Smooth muscle cell (in vitro differentiated cells): ENCODE measurements around the gene LMX1B. TPM values are rescaled to one million over a fixed set of nuclear protein-coding genes. Genes with fewer than 3 reads are reported as not detected.

ENCODE experiments used
- DNase-seq: peaks from one replicate; lab custom pipeline; 2025; ENCODE audit not compliant: unreplicated experiment; lab: John Stamatoyannopoulos, UW
- H2AFZ ChIP-seq: fragments of 200-600 bp; sonication (generic); 2 replicates; pipeline ENCODE4 v1.6.0; 2016; ENCODE audit warnings: antibody characterized with exemption, low read depth, mild to moderate bottlenecking
- H3F3A ChIP-seq: fragments of 200-600 bp; sonication (generic); 2 replicates; pipeline ENCODE4 v1.6.0; 2017; ENCODE audit warnings: antibody characterized with exemption, low read depth
- H3K27ac ChIP-seq: fragments of 200-600 bp; sonication (generic); 2 replicates; pipeline ENCODE4 v1.5.1; 2016; ENCODE audit warnings: low read depth, mild to moderate bottlenecking
- H3K27me3 ChIP-seq: fragments of 200-600 bp; sonication (generic); 2 replicates; pipeline ENCODE4 v1.6.1; 2016; ENCODE audit warnings: low read depth, mild to moderate bottlenecking
- H3K36me3 ChIP-seq: fragments of 200-600 bp; sonication (generic); 2 replicates; pipeline ENCODE4 v1.5.1; 2016; ENCODE audit warnings: low read depth
- H3K4me1 ChIP-seq: fragments of 200-600 bp; sonication (generic); 2 replicates; pipeline ENCODE4 v1.5.1; 2016; ENCODE audit warnings: low read depth
- H3K4me2 ChIP-seq: fragments of 200-600 bp; sonication (generic); 2 replicates; pipeline ENCODE4 v1.6.0; 2016; ENCODE audit warnings: mild to moderate bottlenecking
- H3K4me3 ChIP-seq: fragments of 200-600 bp; sonication (generic); 2 replicates; pipeline ENCODE4 v1.5.1; 2016; ENCODE audit warnings: mild to moderate bottlenecking
- H3K79me2 ChIP-seq: fragments of 200-600 bp; sonication (generic); 2 replicates; pipeline ENCODE4 v1.6.0; 2016; ENCODE audit warnings: low read depth, mild to moderate bottlenecking
- H3K9ac ChIP-seq: fragments of 200-600 bp; sonication (generic); 2 replicates; pipeline ENCODE4 v1.6.0; 2016; ENCODE audit warnings: low read depth
- H3K9me3 ChIP-seq: fragments of 200-600 bp; sonication (generic); replicated peaks from 2 replicates; pipeline ENCODE4 v1.5.1; 2016; ENCODE audit warnings: low read depth
- H4K20me1 ChIP-seq: fragments of 200-600 bp; sonication (generic); 2 replicates; pipeline ENCODE4 v1.6.0; 2016; ENCODE audit warnings: low read depth
- WGBS: methylation state at CpG from one replicate; pipeline ENCODE4 v1.1.7; 2016; ENCODE audit warnings: low lambda C conversion rate; 5-methylcytosine and 5-hydroxymethylcytosine counted together
- polyA plus RNA-seq: library from polyadenylated mRNA; unstranded; fragments of >200 nt; fragmentation: Nextera tagmentation; extraction: Ambion mirVana; gene quantifications from 2 replicates; pipeline ENCODE4 v1.2.1, GENCODE V29; 2016
- total RNA-seq: library from RNA; depleted of rRNA; stranded (reverse); fragments of >200 nt; gene quantifications from 2 replicates; pipeline ENCODE4 v1.2.3, GENCODE V29; 2014
- TF ChIP-seq, protein P1 (sequence below): fragments of 200-600 bp; sonication (generic); IDR thresholded peaks from 2 replicates; pipeline ENCODE4 v1.5.1; 2017; ENCODE audit warnings: borderline replicate concordance, mild to moderate bottlenecking, antibody characterized with exemption; ENCODE audit not compliant: insufficient read depth, poor library complexity, severe bottlenecking

The LMX1B gene
- total and polyA plus RNA-seq, 2 experiments from 2014 or later: not detected

DNA sequence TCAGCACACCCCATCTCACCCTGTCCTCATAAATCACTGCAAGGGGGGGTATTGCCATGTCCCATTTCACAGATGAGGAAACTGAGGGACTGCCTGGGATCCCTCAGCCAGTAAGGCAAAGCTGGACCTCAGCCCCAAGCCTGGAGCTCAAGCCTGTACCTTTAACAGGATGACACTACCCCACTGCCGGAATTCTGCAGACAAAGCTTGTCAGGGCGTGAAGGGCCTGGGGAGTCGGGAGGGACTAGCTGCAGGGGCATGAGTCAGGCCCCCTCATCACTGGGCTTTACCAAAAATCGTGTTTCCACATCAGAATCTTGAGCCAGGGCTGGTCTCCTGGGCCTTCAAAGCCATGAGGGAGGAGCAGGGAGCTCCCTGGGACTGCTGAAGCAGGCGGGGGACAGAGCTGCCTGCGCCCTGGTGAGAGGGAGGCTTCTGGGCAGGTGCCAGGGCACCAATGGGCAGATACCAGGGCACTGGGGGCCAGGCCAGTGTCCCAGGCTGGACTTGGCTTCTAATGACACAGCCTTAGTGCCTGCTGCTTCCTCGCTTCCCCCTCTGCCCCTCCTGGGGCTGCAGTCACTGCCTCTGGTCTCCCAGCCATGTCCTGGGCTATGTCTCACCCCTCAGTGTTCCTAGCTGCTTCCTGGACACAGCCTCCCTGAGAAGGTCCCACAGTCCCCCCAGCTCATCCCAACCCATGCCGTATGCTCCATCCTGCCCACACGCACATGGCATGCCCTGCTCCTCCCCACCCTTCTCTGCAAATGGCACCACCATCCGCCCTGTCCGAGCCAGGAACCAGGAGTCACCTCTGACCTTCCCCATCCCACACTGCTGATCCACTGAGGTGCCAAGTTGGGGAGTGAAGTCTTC, 80.7 kb downstream of the LMX1B start:
- no peak for DNase-seq
- 70% methylated on average over 11 of the region's 11 CpGs for WGBS
- H3F3A ChIP-seq: no peaks in the 10 kb centered on the region
- no peaks in the 10 kb centered on the region for H3K79me2 ChIP-seq
- no peak overlapping the region for H3K9ac ChIP-seq
- H3K36me3 ChIP-seq: no peaks in the 10 kb centered on the region
- H3K4me3 ChIP-seq: no peak overlapping the region
- no peaks in the 10 kb centered on the region for H3K9me3 ChIP-seq
- peaks cover 22% of the 10 kb centered on the region for H3K27me3 ChIP-seq
- H2AFZ ChIP-seq: no peak overlapping the region
- no peaks in the 10 kb centered on the region for H4K20me1 ChIP-seq
- H3K4me2 ChIP-seq: no peak overlapping the region
- H3K27ac ChIP-seq: no peak overlapping the region
- TF ChIP-seq, protein P1, sequence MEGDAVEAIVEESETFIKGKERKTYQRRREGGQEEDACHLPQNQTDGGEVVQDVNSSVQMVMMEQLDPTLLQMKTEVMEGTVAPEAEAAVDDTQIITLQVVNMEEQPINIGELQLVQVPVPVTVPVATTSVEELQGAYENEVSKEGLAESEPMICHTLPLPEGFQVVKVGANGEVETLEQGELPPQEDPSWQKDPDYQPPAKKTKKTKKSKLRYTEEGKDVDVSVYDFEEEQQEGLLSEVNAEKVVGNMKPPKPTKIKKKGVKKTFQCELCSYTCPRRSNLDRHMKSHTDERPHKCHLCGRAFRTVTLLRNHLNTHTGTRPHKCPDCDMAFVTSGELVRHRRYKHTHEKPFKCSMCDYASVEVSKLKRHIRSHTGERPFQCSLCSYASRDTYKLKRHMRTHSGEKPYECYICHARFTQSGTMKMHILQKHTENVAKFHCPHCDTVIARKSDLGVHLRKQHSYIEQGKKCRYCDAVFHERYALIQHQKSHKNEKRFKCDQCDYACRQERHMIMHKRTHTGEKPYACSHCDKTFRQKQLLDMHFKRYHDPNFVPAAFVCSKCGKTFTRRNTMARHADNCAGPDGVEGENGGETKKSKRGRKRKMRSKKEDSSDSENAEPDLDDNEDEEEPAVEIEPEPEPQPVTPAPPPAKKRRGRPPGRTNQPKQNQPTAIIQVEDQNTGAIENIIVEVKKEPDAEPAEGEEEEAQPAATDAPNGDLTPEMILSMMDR: no peak
- H3K4me1 ChIP-seq: no peaks in the 10 kb centered on the region

DNA sequence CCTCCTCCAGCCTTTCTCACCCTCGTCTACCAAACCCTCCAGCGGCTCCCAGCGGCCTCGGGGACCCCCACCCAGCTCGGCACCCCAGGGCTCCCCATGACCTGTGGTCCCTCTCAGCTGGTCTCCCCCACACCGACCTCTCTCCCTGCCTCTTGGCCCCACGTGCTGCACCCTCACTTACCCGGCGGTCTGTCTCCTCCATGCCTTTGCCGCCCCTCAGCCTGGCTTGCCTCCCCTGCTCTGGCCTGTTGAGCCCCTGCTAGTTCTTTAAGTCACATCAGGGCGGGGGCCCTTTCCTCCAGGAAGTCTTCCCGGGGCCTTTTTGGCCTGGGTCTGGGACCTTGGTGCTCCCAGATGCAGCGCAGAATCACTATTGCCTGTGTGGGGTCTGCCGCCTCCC, 81.5 kb downstream of the LMX1B start:
- Histone ChIP-seq H3K4me2 (no peak overlapping the region), H3K4me1 (no peaks in the 10 kb centered on the region), H3K79me2 (no peaks in the 10 kb centered on the region), H3K9me3 (no peaks in the 10 kb centered on the region), H3K9ac (no peak overlapping the region), H3K27ac (no peak overlapping the region), H2AFZ (no peak overlapping the region), H3F3A (no peaks in the 10 kb centered on the region), H3K4me3 (no peak overlapping the region), H3K36me3 (no peaks in the 10 kb centered on the region), H3K27me3 (peaks cover 28% of the 10 kb centered on the region), H4K20me1 (no peaks in the 10 kb centered on the region)
- TF ChIP-seq, protein P1: no peak
- no peak for DNase-seq
- WGBS: 89% methylated on average over 14 of the region's 14 CpGs

- Histone ChIP-seq H3K9me3 (no peaks in the 10 kb centered on the region), H3K4me1 (no peaks in the 10 kb centered on the region), H3K9ac (no peak overlapping the region), H2AFZ (no peak overlapping the region), H3K27me3 (peaks cover 34% of the 10 kb centered on the region), H4K20me1 (no peaks in the 10 kb centered on the region), H3K36me3 (no peaks in the 10 kb centered on the region), H3F3A (no peaks in the 10 kb centered on the region), H3K4me3 (no peak overlapping the region), H3K4me2 (no peak overlapping the region), H3K79me2 (no peaks in the 10 kb centered on the region), H3K27ac (no peak overlapping the region)
- DNase-seq: no peak
- WGBS: 85% methylated on average over 17 of the region's 22 CpGs
- TF ChIP-seq, protein P1: no peak
These were observed 82.1 kb downstream of the LMX1B start for GRCh38 chr9:126695701-126696400.
